MM.1S (cell line): ENCODE results near the gene ZIC2.

ENCODE experiments used
- EZH2 ChIP-seq: fragments of 300-600 bp; sonication (generic); optimal IDR thresholded peaks from 2 replicates; pipeline ENCODE3; 2017; ENCODE audit warnings: low read depth, mild to moderate bottlenecking, antibody characterized with exemption, low read length, mixed read lengths
- TF ChIP-seq, protein P1 (sequence below): fragments of 300-600 bp; sonication (generic); IDR thresholded peaks from 2 replicates; pipeline ENCODE4 v1.5.1; 2016; ENCODE audit warnings: antibody characterized with exemption, low read length, mixed read lengths

DNA sequence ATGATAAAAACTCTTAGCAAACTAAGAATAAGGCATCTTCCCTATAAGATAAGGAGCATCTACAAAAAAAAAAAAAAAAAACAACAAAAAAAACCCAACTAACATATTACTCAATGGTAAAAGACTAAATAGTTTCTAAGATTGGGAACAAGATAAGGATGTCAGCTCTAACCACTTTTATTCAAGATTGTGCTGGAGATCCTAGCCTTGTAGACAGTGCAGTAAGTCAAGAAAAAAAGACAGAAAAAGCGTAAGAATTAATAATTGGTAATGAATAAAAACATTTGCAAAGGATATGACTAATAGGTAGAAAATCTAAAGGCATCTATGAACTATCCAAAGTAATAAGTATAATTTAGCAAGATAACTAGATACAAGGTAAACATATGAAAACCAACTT is 33.0 kb downstream of the ZIC2 start:
- TF ChIP-seq, protein P1, sequence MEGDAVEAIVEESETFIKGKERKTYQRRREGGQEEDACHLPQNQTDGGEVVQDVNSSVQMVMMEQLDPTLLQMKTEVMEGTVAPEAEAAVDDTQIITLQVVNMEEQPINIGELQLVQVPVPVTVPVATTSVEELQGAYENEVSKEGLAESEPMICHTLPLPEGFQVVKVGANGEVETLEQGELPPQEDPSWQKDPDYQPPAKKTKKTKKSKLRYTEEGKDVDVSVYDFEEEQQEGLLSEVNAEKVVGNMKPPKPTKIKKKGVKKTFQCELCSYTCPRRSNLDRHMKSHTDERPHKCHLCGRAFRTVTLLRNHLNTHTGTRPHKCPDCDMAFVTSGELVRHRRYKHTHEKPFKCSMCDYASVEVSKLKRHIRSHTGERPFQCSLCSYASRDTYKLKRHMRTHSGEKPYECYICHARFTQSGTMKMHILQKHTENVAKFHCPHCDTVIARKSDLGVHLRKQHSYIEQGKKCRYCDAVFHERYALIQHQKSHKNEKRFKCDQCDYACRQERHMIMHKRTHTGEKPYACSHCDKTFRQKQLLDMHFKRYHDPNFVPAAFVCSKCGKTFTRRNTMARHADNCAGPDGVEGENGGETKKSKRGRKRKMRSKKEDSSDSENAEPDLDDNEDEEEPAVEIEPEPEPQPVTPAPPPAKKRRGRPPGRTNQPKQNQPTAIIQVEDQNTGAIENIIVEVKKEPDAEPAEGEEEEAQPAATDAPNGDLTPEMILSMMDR, result no peak
- no peak for TF ChIP-seq EZH2
